K562 (cell line): ENCODE measurements around the gene ALDH18A1.

ENCODE experiments used
- BRCA1 ChIP-seq, 2 experiments: fragments of 450-650 bp in 1 of 2; sonication (generic) in 1 of 2; formaldehyde crosslinking in 1 of 2; IDR thresholded peaks; 2 replicates each; pipeline versions ENCODE4 v1.5.0 to v1.6.1; 2017 to 2020; ENCODE audit warnings: mild to moderate bottlenecking in 1 of 2, missing genetic modification reagents in 1 of 2
- EHMT2 ChIP-seq: fragments of 450-650 bp; IDR thresholded peaks from 2 replicates; pipeline ENCODE4 v1.6.1; 2018; ENCODE audit warnings: antibody characterized with exemption
- EZH2 ChIP-seq: IDR thresholded peaks from 2 replicates; pipeline ENCODE4 v1.6.1; 2012; ENCODE audit warnings: low read depth, mild to moderate bottlenecking, inconsistent platforms, low read length, borderline replicate concordance
- LCOR ChIP-seq: sonication (generic); formaldehyde crosslinking; IDR thresholded peaks from 2 replicates; pipeline ENCODE4 v1.8.0; 2022; ENCODE audit warnings: mild to moderate bottlenecking, missing genetic modification reagents
- NRF1 ChIP-seq, 2 experiments: fragments of 450-650 bp; IDR thresholded peaks in 1 of 2; conservative IDR thresholded peaks in 1 of 2; 2 replicates each; pipeline ENCODE4 v1.6.1; 2014; ENCODE audit warnings: mild to moderate bottlenecking in 2 of 2
- ZNF212 ChIP-seq: fragments of 450-650 bp; formaldehyde crosslinking; IDR thresholded peaks from 2 replicates; pipeline ENCODE4 v1.4.0; 2020; ENCODE audit warnings: mild to moderate bottlenecking

DNA sequence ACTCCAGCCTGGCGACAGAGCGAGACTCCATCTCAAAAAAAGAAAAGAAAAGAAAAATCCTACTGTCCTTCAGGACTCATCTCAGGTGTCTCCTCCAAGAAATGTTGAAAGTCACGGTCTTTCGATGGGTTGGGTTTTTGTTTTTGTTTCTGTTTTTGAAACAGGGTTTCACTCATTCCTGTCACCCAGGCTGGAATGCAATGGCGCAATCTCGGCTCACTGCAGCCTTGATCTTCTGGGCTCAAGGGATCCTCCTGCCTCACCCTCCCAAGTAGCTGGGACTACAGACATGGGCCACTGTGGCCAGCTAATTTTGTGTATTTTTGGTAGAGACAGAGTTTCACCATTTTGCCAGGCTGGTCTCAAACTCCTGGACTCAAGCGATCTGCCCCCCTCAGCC is 92.2 kb downstream of the ALDH18A1 start:
- TF ChIP-seq EHMT2 (no peak), NRF1 (conservative IDR thresholded peaks at IDR 0.05 in 1 of 2, IDR thresholded peaks at IDR 0.05 in 1 of 2) (no peak), BRCA1 (IDR thresholded peaks at IDR 0.05) (no peak), BRCA1 (CRISPR knock-in tag; IDR thresholded peaks at IDR 0.05) (no peak), LCOR (no peak), ZNF212 (no peak), EZH2 (no peak)
